Measurements from ENCODE around the gene POR.
"Not testable (repeated sequence)": the region's sequence is repeated elsewhere in the genome, so short reads cannot be mapped to it uniquely, and the experiment has no call there.

Gene POR

GRCh38 chr7:75909521-75910132, 5.3 kb upstream of the POR start:
- in situ Hi-C loops (cut with HindIII; ENCODE audit: low pct_ligation_motif_present, low pct_unique_long_range_greater_than_20kb, low sequenced_read_pairs): no loop called here
- DNase-seq: no peak

- DNase-seq; in situ Hi-C loops (cut with HindIII; ENCODE audit: low pct_ligation_motif_present, low pct_unique_long_range_greater_than_20kb, low sequenced_read_pairs): not testable (repeated sequence)
Observed at GRCh38 chr7:75911186-75911585, 3.8 kb upstream of the POR start.

GRCh38 chr7:75913437-75913836, 1.5 kb upstream of the POR start:
- in situ Hi-C loops (cut with HindIII; ENCODE audit: low pct_ligation_motif_present, low pct_unique_long_range_greater_than_20kb, low sequenced_read_pairs): no loop called here
- no peak for DNase-seq

- no peak for DNase-seq
- in situ Hi-C loops (cut with HindIII; ENCODE audit: low pct_ligation_motif_present, low pct_unique_long_range_greater_than_20kb, low sequenced_read_pairs): no loop called here
Observed at GRCh38 chr7:75914169-75914654, 743 bp upstream of the POR start.

- peak; percentile 16 for DNase-seq
- in situ Hi-C loops (cut with HindIII; ENCODE audit: low pct_ligation_motif_present, low pct_unique_long_range_greater_than_20kb, low sequenced_read_pairs): no loop called here
Observed at GRCh38 chr7:75915416-75916156, 631 bp downstream of the POR start.

- DNase-seq: no peak
- in situ Hi-C loops (cut with HindIII; ENCODE audit: low pct_ligation_motif_present, low pct_unique_long_range_greater_than_20kb, low sequenced_read_pairs): no loop called here
Observed at GRCh38 chr7:75916259-75916658, 1.3 kb downstream of the POR start.

- no peak for DNase-seq
- in situ Hi-C loops (cut with HindIII; ENCODE audit: low pct_ligation_motif_present, low pct_unique_long_range_greater_than_20kb, low sequenced_read_pairs): no loop called here
Observed at GRCh38 chr7:75916685-75917634, 2.0 kb downstream of the POR start.

GRCh38 chr7:75920431-75921161, 5.6 kb downstream of the POR start:
- in situ Hi-C loops (cut with HindIII; ENCODE audit: low pct_ligation_motif_present, low pct_unique_long_range_greater_than_20kb, low sequenced_read_pairs): no loop called here
- no peak for DNase-seq

GRCh38 chr7:75921479-75921878, 6.5 kb downstream of the POR start:
- DNase-seq: no peak
- in situ Hi-C loops (cut with HindIII; ENCODE audit: low pct_ligation_motif_present, low pct_unique_long_range_greater_than_20kb, low sequenced_read_pairs): no loop called here

- DNase-seq: no peak
- in situ Hi-C loops (cut with HindIII; ENCODE audit: low pct_ligation_motif_present, low pct_unique_long_range_greater_than_20kb, low sequenced_read_pairs): no loop called here
Observed at GRCh38 chr7:75922966-75923603, 8.1 kb downstream of the POR start.

- in situ Hi-C loops (cut with HindIII; ENCODE audit: low pct_ligation_motif_present, low pct_unique_long_range_greater_than_20kb, low sequenced_read_pairs): no loop called here
- DNase-seq: no peak
Observed at GRCh38 chr7:75924256-75924655, 9.3 kb downstream of the POR start.

GRCh38 chr7:75924889-75925288, 9.9 kb downstream of the POR start:
- in situ Hi-C loops (cut with HindIII; ENCODE audit: low pct_ligation_motif_present, low pct_unique_long_range_greater_than_20kb, low sequenced_read_pairs): no loop called here

GRCh38 chr7:75925717-75926435, 10.9 kb downstream of the POR start:
- DNase-seq: no peak
- in situ Hi-C loops (cut with HindIII; ENCODE audit: low pct_ligation_motif_present, low pct_unique_long_range_greater_than_20kb, low sequenced_read_pairs): no loop called here

More at GRCh38 chr7:75924889-75925288, 9.9 kb downstream of the POR start:
- no peak for DNase-seq

GRCh38 chr7:75928568-75928914, 13.6 kb downstream of the POR start:
- in situ Hi-C loops (cut with HindIII; ENCODE audit: low pct_ligation_motif_present, low pct_unique_long_range_greater_than_20kb, low sequenced_read_pairs): no loop called here
- no peak for DNase-seq

- DNase-seq: no peak
- in situ Hi-C loops (cut with HindIII; ENCODE audit: low pct_ligation_motif_present, low pct_unique_long_range_greater_than_20kb, low sequenced_read_pairs): no loop called here
Observed at GRCh38 chr7:75931680-75932079, 16.7 kb downstream of the POR start.

- peak; percentile 87 for DNase-seq
- in situ Hi-C loops (cut with HindIII; ENCODE audit: low pct_ligation_motif_present, low pct_unique_long_range_greater_than_20kb, low sequenced_read_pairs): no loop called here
Observed at GRCh38 chr7:75937958-75938786, 23.2 kb downstream of the POR start.

GRCh38 chr7:75938921-75939320, 24.0 kb downstream of the POR start:
- in situ Hi-C loops (cut with HindIII; ENCODE audit: low pct_ligation_motif_present, low pct_unique_long_range_greater_than_20kb, low sequenced_read_pairs): no loop called here
- no peak for DNase-seq
